BJ (cell line): Measurements from ENCODE around the gene LRP1B. TPM values are rescaled to one million over a fixed set of nuclear protein-coding genes. Genes with fewer than 3 reads are reported as not detected.

Experiments used
- CTCF ChIA-PET: fragments of 350-600 bp; formaldehyde crosslinking; extraction: SDS; loops from one replicate; lab custom pipeline; 2021; ENCODE audit warnings: antibody characterized with exemption, inconsistent platforms; lab: Yijun Ruan, JAX
- POLR2A ChIA-PET: fragments of 300-600 bp; sonication (Branson Sonifier 250); formaldehyde crosslinking; extraction: SDS; loops from one replicate; lab custom pipeline; 2021; ENCODE audit warnings: antibody characterized with exemption; lab: Charles Lee
- DNase-seq: peaks from one replicate; pipeline ENCODE4 v3.0.0-alpha.2; 2011; ENCODE audit warnings: low read depth
- H3K27me3 ChIP-seq: 2 replicates; pipeline ENCODE4 v1.6.0; 2011; ENCODE audit warnings: low read length; ENCODE audit not compliant: control insufficient read depth, insufficient read depth
- H3K36me3 ChIP-seq: 2 replicates; pipeline ENCODE4 v1.5.1; 2011; ENCODE audit warnings: low read length; ENCODE audit not compliant: control insufficient read depth, insufficient read depth
- H3K4me3 ChIP-seq: 2 replicates; pipeline ENCODE4 v1.5.1; 2011; ENCODE audit warnings: low read depth, mild to moderate bottlenecking, control low read depth, low read length
- polyA plus RNA-seq: library from polyadenylated mRNA; depleted of rRNA; stranded (reverse); fragments of >200 nt; gene quantifications from 2 replicates; pipeline ENCODE4 v1.2.3, GENCODE V29; 2011
- TF ChIP-seq, protein P1 (sequence below): IDR thresholded peaks from 2 replicates; pipeline ENCODE4 v1.5.1; 2011; ENCODE audit warnings: low read depth, mild to moderate bottlenecking, control low read depth, inconsistent platforms, low read length, moderate library complexity; ENCODE audit not compliant: insufficient read depth

The LRP1B gene
- polyA plus RNA-seq, 1 experiment: 0.04 TPM

GRCh38 chr2:141595316-141595920 lies 535.4 kb downstream of the LRP1B start:
- TF ChIP-seq, protein P1, sequence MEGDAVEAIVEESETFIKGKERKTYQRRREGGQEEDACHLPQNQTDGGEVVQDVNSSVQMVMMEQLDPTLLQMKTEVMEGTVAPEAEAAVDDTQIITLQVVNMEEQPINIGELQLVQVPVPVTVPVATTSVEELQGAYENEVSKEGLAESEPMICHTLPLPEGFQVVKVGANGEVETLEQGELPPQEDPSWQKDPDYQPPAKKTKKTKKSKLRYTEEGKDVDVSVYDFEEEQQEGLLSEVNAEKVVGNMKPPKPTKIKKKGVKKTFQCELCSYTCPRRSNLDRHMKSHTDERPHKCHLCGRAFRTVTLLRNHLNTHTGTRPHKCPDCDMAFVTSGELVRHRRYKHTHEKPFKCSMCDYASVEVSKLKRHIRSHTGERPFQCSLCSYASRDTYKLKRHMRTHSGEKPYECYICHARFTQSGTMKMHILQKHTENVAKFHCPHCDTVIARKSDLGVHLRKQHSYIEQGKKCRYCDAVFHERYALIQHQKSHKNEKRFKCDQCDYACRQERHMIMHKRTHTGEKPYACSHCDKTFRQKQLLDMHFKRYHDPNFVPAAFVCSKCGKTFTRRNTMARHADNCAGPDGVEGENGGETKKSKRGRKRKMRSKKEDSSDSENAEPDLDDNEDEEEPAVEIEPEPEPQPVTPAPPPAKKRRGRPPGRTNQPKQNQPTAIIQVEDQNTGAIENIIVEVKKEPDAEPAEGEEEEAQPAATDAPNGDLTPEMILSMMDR: no peak
- ChIA-PET CTCF (no interaction called here), POLR2A (no interaction called here)
- Histone ChIP-seq H3K27me3 (no peaks in the 10 kb centered on the region), H3K4me3 (no peak overlapping the region), H3K36me3 (no peaks in the 10 kb centered on the region)
- no peak for DNase-seq

GRCh38 chr2:141591787-141592186 lies 539.0 kb downstream of the LRP1B start:
- ChIA-PET POLR2A (no interaction called here), CTCF (no interaction called here)
- TF ChIP-seq, protein P1: no peak
- Histone ChIP-seq H3K36me3 (no peaks in the 10 kb centered on the region), H3K27me3 (no peaks in the 10 kb centered on the region), H3K4me3 (no peak overlapping the region)
- no peak for DNase-seq

DNA sequence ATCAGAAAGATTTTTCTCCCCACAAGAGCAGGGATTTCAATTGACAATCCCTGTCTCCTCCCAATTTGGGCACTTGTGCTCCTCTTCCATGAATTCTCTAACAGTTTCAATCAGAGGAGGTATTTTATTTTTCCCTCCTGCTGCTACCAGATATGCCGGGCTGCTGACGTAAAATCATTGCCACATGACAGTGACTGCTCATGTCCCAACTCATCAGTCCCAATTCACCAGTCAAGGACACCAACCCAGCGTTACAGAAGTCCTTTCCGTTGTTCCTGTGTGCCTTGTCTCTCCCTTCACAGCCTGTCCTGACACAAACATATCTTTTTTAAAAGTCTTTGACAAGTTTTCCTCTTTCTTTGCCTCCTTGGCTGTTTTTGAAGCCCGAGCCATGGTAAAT lies 540.2 kb downstream of the LRP1B start:
- ChIA-PET CTCF (no interaction called here), POLR2A (no interaction called here)
- Histone ChIP-seq H3K27me3 (no peaks in the 10 kb centered on the region), H3K4me3 (no peak overlapping the region), H3K36me3 (no peaks in the 10 kb centered on the region)
- no peak for DNase-seq
- TF ChIP-seq, protein P1: no peak

GRCh38 chr2:141589314-141589713 lies 541.5 kb downstream of the LRP1B start:
- H3K27me3 ChIP-seq: no peaks in the 10 kb centered on the region
- ChIA-PET CTCF (no interaction called here), POLR2A (no interaction called here)
- no peak overlapping the region for H3K4me3 ChIP-seq
- DNase-seq: no peak
- H3K36me3 ChIP-seq: no peaks in the 10 kb centered on the region
- TF ChIP-seq, protein P1: no peak

DNA sequence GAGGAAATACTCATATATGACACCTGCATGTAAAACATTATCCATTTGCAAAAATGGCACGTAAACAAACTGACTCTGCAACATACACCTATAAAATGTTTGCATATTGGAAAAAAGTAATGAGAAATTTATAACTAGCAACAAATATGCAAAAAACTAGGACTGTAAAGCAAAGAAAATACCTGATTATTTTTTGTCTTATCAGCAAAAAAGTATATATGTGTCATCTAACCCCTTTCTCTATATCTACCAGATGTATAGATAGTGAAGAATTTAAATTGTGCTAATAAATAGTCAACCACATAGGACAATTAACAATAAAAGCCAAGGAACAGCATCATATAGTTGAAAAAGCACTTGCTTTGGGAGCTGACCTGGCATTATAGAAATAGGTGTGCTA lies 543.8 kb downstream of the LRP1B start:
- ChIA-PET POLR2A (no interaction called here), CTCF (no interaction called here)
- TF ChIP-seq, protein P1: no peak
- Histone ChIP-seq H3K36me3 (no peaks in the 10 kb centered on the region), H3K27me3 (no peaks in the 10 kb centered on the region), H3K4me3 (no peak overlapping the region)
- no peak for DNase-seq
